Fibroblast of pulmonary artery (primary cell): Measurements from ENCODE around the gene MTHFR.

Experiments
- DNase-seq: peaks from one replicate; pipeline ENCODE4 v3.0.0-alpha.2; 2010; ENCODE audit warnings: low read depth
- H3K4me3 ChIP-seq: replicated peaks from 2 replicates; pipeline ENCODE4 v1.5.1; 2011; ENCODE audit warnings: low read depth, mild to moderate bottlenecking, control low read depth, low read length, moderate library complexity
- CTCF ChIP-seq: IDR thresholded peaks from 2 replicates; pipeline ENCODE4 v1.5.1; 2011; ENCODE audit warnings: mild to moderate bottlenecking, control low read depth, low read length, inconsistent platforms; ENCODE audit errors: missing control alignments

Gene MTHFR

DNA sequence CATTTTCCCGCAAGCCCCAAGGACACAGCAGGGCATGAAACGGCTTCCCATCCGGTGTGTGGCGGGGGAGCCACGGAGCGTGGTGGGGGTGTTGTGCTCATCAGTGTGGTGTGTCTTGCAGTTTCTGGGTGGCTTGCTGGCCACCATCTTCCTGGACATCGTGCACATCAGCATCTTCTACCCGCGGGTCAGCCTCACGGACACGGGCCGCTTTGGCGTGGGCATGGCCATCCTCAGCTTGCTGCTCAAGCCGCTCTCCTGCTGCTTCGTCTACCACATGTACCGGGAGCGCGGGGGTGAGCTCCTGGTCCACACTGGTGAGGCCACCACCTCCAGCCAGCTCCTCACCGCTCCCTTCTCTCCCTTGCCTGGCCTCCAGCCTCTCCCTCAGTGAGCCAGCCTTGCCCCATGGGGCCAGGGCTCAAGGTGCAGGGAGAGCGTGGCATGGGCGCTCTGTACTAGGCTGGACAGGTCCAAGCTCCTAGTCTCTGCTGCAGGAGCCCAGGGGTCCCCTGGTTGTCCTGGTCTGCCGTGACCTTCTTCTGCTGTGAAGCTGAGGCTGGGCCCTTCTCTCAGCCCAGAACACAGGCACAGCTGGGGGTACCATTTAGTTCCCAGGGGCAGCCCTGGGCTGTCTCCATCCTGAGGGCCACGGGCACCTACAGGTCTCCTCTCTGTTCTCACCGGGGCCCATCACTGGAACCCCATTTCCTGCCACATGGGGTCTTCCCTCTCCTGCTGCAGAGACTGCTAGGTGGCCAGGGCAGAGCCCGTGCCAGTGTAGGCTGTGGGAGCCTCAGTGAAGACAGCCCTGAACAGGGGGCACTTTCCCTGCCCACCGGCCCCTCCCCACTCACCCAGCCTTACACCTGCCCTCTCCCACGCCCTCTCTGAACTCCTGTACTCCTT, 57.2 kb downstream of the MTHFR start:
- no peak for TF ChIP-seq CTCF
- DNase-seq, result no peak
- no peak overlapping the region for H3K4me3 ChIP-seq

GRCh38 chr1:11746795-11747487, 58.8 kb downstream of the MTHFR start:
- H3K4me3 ChIP-seq, result no peak overlapping the region
- no peak for TF ChIP-seq CTCF
- no peak for DNase-seq

- TF ChIP-seq CTCF, result no peak
- H3K4me3 ChIP-seq, result no peak overlapping the region
- DNase-seq, result no peak
Observed at GRCh38 chr1:11746092-11746491, 59.7 kb downstream of the MTHFR start.

- TF ChIP-seq CTCF, result no peak
- no peak overlapping the region for H3K4me3 ChIP-seq
Observed at GRCh38 chr1:11744287-11744686, 61.5 kb downstream of the MTHFR start.

DNA sequence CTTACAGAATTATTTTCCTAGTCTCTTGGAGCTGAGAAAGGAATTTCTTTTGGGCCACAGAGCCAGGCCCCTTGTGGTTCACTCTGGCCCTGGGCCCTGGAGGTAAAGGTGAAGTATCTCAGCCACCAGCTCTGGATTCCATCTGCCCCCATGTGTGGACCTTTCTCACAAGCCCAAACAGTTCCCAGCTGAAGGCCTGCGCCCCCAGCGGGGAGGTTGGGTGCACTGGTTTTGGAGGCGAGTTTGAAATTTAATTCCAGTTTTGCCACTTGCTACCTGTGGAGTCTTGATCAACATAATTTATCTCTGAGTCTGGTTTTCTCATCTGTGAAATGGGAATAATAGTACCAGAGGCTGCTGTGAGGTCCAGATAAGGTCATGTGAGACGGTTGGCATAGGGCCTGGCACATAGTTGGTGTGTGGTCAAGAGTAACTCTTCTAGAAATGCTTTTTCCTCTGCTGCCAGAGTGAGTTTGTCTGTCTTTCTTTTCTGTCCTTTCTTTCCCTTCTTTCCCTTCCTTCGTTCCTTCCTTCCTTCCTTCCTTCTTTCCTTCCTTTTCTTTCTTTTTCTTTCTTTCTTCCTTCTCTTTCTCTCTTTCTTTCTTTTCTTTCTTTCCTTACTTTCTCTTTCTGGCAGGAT, 63.7 kb downstream of the MTHFR start:
- TF ChIP-seq CTCF, result no peak
- H3K4me3 ChIP-seq, result no peak overlapping the region
- no peak for DNase-seq

More at GRCh38 chr1:11744287-11744686, 61.5 kb downstream of the MTHFR start:
- no peak for DNase-seq

DNA sequence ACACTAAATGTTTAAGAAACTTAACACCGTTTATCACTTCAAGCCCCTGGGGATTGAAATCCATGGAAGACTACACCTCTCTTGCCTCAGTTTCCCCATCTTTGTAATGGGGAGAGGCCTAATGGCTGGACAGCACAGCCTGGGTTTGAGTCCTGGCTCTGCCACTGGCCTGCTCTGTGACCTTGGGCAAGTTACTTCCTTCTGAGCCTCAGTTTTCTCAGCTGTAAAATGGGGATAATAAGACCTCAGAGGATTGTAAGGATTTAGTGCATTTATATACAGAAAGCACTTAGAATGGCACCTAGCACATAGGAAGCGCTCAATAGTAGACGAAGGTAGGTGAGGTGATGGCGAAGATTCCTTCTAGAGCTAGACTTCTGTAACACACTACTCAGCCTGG, 64.3 kb downstream of the MTHFR start:
- no peak for DNase-seq
- no peak overlapping the region for H3K4me3 ChIP-seq
- no peak for TF ChIP-seq CTCF
